HPDE6-E6E7 (cell line): Measurements from ENCODE around the gene MCM5.
"Not testable (repeated sequence)": the region's sequence is repeated elsewhere in the genome, so short reads cannot be mapped to it uniquely, and the experiment has no call there.

Experiments used
- DNase-seq: peaks from one replicate; pipeline ENCODE4 v3.0.0; 2011; ENCODE audit warnings: missing footprints; ENCODE audit errors: extremely low spot score

MCM5 gene

DNA sequence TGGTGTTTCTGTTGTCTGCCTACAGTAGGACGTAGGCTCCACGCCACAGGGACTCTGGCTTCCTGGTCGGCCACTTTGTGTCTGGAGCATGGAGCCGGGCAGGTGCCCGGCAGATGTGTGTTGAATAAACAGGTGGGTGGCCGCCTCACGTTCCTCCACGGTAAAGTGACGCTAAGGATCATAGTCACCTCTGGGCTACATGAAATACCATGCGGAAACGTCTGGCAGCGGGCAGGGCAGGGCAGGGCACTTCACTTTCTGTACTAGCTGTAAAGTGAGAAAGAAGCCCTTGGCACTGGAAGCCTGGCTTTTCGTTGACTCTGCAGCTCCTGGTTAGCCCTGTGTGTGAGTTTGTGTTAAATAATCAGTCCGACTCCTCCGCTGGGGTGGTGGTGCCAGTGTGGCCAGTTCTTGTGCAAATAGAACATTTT is 52.4 kb downstream of the MCM5 start:
- DNase-seq, result no peak

DNA sequence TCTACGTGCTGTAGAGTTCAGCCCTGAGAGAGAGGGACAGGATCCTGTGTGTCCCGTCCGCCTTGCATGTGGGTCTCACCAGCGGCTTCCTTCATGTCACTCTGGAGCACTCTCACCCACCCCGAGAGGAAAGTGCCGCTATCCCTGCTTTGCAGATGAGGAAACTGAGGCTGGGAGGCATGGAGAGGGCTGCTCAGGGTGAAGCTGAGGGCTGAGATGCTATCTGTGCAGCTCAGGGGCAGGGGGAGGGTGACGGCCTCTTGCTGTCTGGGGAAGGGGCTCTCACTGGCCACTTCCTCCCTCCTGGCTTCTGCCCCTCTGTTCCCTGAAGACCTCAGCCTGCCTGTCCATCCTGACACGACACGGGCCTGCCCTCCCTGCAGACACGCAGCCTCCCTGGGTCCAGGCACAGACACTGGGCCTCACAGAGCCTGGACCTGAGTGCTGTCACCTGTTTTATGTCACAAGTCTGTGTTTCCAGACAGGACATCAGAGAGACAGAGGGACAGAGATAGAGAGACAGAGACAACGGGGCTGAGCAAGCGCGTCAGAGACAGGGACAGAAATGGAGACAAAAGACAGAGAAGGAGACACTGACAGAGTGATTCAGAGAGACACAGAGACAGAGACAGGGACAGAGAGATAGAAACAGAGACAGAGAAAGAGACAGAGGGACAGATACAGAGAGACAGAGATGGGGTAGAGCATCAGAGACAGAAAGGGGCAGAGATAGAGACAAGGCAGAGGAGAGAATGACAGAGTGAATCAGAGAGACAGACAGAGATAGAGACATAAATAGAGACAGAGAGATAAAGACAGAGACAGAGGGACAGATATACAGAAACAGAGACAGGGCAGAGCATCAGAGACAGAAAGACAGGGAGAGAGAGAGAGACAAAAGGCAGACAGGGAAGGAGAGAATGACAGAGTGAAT is 53.1 kb downstream of the MCM5 start:
- no peak for DNase-seq

DNA sequence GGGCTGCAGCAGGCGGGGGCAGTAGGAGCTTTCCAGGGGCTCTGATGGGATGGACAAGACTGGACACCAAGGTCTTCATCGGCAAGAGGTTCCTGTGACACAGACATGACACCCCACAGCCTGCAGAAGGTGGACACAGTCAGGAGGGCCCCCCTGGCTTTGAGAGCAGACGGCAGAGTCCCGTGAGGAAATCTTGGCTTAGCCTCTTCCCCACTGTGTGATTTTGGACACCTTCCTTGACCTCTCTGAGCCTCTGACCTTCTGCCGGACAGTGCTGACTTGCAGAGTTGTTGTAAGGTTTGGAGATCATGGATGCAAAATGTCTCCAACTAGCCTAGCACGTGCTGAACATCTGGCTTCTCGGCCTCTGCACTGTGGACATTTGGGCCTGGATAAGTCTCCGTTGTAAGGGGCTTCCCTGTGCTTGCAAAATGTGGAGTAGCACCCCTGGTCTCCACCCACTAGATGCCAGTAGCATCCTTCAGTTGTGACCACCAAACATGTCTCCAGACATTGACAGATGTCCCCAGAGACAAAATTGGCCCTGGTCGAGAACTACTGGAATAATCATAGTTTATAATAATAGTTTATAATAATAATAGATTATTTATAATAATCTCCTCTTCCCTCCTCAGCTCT is 54.6 kb downstream of the MCM5 start:
- DNase-seq, result no peak

DNA sequence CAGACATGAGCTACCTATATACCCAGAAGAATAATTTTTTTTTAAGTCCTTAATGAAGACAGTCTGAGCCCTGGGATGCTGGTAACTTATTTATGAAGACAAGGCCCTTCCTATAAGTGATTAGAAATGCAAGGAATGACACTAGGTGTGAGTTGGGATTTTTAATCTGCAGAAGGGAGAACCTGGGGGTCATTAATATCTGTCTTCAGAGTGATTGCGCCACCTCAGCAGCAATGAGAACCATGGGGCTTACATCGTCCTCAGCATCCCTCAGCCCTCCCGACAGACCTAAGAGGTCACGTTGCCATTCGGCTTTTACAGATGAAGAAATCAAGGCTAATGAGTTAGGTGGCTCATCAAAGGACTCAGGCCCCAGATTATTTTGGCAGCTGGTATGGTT is 55.6 kb downstream of the MCM5 start:
- no peak for DNase-seq

DNA sequence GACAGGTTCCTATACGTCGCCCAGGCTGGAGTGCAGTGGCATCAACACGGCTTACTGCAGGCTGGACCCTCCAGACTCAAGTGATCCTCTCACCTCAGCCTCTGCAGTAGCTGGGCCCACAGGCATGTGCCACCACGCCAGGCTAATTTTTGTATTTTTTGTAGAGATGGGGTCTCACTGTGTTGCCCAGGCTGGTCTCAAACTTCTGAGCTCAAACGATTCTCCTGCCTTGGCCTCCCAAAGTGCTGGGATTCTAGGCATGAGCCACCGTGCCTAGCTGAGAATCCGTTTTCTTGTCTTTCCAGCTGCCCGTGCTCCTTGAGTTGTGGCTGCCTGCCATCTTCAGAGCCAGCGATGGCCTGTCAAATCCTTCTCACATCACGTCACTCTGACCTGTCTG is 56.8 kb downstream of the MCM5 start:
- DNase-seq, result no peak

DNA sequence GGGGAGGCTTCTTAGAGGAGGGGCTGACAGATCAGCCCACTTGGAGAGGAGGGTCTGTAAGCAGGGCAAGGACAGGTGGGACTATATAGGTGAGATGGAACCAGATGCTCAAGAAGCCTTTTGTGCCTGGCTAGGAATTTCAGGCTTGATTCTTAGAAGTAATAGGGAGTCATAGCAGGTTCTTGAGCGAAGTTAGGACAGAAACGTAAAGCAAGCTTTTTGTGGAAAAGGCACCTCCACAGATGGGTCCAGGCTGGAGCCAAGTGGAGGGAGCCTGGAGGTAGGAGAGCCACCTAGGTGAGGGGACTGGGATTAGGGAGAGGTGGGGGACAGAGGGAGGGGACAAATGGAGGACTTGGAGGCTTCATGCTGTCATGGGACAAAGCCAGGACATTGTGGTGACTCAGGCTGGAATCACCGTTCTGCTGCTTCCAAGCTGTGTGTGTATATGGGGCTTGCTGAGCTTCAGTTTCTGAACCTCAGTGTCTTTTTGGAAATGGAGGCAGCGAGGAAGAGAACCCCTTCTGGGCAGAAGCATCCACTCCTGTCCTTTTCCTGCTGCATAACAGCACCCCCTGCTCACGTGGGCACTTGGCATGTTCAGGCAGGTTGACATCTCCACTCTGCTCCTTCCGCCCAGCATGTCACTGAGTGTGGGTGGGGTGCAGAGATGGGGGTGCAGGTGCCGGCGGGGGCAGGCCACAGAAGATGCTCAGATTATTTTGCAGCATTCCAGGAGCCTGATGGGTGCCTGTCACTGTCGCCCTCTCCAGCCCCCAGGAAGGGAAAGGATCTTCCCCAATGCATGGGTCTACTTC is 58.0 kb downstream of the MCM5 start:
- no peak for DNase-seq

DNA sequence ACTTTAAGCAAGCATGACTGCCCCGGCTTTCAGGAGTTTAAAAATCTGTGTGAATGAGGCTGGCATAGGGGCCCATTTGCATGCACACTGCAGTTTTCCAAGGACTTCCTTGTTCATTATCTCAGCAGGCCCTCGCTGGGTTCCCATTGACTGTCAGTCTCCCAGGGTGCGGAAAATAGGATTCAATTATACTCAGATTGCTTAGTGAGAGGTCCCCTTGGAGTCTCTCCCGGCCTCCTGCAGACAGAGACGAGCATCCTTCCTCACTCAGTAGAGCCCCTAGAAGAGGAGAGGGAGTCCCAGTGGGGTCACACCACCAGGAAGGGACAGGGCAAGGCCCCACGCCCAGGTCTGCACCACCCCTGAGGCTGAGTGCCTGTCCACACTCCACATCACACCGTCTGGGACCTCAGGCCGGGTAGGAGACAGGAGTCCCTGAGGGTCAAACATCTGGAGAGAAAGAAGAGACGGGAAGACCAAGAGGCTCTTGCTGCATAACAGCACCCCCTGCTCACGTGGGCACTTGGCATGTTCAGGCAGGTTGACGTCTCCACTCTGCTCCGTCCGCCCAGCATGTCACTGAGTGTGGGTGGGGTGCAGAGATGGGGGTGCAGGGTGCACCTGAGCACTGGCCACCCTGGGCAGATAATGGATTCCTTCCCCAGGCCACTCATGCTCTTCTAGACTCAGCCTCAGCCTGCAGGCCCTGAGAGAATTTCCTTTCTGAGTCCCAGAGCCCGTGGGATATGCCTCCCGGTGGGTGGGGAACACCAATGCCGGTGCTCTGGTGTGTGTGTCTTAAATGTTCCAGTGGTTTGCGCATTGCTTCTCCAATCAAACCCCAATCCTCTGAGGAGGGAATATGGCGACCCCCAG is 58.8 kb downstream of the MCM5 start:
- no peak for DNase-seq

DNA sequence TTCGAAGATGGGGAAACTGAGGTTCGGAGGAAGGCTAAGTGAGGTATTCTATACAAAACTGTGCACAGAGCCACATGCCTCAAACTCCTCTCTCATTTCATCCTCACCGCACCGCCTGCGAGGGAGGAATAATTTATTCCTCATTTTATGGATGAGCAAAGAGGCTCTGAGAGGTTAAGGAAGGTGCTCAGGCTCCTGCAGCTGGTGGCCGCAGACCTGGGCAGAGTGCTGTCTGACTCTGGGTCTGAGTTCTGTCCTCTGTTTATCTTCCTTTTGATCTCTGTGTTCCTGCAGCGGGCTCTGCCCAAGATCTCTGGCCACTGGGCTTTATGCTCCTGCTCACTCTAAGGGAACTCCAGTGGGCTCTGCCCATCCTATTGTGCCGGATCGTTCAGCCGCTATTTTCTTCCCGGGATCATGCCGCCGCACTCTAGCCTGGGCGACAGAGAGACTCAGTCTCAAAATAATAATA is 59.5 kb downstream of the MCM5 start:
- DNase-seq, result no peak

DNA sequence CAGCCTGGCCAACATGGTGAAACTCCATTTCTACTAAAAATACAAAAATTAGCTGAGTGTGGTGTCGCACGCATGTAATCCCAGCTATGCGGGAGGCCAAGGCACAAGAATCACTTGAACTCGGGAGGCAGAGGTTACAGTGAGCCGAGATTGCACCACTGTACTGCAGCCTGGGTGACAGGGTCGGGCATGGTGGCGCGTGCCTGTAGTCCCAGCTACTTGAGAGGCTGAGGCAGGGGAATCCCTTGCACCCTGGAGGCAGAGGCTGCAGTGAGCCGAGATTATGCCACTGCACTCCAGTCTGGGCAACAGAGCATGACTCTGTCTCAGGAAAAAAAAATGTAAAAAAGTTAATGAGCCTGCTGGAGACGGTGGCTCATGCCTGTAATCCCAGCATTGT is 60.0 kb downstream of the MCM5 start:
- DNase-seq, result not testable (repeated sequence)

DNA sequence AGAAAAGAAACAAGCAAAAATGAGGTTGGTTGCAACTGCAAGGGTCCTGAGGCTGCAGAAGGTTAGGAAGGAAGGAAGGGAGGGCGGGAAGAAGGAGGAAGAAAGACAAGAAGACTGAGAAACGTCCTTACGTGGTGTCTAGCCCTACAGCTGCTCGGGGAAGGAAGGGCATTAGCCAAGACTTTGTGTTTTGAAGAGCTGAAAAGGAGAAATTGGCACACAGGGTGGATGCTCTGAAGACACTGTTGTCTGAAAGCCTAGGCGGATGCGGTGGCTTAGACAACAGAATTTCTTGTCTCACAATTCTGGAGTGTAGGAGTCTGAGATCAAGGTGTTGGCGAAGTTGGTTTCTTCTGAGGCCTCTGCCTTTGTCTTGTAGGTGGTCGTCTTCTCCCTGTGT is 60.7 kb downstream of the MCM5 start:
- no peak for DNase-seq

DNA sequence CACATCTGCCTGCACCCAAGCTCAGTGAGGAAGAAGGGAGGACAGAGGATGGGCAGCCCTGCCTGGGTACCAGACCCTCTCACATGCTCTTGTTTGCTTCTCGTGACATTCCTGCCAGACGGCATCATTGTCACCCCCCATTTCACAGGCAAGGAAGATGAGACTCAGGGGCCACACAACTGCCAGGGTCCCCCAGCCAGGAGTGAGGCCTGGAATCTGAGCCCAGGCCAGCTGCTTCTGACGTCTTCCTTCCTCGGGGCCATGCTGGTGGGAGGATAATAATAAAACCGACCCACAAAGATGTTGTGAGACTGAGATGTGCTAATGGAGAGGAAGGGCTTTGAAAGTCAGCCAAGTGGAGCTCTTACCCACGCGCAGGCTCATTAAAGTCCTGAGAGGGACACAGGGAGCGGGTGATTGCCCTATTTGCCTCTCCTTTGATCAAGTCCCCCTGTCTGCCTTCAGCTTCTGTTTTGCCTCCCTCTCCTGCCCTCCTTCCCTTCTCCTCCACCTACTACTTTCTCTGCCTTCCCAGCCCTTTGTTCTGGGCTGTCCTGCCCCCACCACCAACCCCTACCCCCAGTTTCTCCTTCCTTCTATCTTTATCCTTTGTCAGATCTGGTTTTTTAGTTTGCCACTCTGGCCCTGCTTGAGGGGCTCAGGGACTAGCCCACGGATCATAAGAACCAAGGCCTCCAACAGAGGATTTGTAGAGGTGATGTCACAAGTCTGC is 62.7 kb downstream of the MCM5 start:
- DNase-seq, result no peak

DNA sequence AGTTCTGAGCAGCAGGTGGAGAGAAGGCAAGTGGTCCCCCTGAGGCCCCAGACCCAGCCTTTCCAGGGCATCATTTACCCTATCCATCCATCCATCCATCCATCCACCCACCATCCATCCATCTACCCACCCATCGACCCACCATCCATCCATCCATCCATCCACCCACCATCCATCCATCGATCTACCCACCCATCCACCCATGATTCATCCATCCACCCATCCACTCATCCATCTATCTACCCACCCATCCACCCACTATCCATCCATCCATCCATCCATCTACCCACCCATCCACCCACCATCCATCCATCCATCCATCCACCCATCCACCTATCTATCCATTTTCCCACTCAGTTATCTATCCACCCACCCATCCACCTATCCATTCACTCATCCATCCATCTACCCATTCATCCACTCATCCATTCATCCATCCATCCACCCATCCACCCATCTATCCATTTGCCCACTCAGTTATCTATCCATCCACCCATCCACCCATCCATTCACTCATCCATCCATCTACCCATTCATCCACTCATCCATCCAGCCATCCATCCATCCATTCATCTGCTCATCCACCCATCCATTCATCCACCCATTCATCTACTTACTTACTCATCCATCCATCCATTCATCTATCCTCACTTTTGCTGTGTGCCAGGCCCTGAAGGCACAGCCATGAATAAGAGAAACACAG is 63.4 kb downstream of the MCM5 start:
- no peak for DNase-seq

DNA sequence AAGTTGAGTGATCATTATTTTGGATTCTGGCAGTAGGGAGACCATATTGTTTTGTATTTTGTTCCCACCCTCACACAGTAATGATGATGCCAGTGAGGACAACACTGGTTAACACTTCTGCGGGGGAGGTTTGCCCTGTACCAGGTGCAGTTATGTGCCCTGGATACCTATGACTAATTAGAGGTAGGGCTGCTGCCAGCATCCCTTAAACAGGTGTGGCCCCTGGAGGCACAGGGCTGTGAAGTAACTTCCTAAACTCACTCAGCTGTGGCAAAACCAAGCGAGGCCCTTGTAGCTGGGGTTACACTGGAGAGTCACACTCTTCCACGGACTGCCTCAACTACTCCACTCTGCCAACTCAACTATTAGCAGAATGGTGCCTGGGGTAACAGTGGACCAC is 64.5 kb downstream of the MCM5 start:
- no peak for DNase-seq

DNA sequence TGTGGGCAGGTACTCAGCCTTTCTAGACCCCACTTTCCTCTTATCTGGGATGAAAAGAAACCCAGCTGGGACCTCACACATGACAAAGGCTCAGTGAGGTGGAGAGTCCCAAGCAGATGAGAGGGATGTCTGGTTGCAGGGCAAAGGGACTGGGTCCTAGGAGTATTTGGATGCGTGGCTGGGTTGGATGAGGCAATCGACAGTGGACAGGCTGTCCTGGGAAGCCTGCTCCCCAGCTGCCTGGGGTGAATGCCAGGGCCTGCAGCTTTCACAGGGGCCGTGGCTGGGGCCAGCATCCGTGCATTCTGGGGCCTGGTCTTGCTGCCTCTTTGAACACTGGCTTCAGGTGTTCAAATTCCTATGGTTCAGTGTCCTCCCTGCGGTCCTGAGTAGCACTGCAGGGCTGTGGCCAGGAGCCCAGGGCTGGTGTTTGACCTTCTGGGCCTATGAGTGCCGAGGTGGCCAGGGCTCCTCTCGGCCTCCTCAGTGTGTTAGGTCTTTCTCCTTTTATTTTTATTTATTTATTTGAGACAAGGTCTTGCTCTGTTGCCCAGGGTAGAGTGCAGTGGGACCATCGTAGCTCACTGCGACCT is 65.3 kb downstream of the MCM5 start:
- DNase-seq, result no peak

DNA sequence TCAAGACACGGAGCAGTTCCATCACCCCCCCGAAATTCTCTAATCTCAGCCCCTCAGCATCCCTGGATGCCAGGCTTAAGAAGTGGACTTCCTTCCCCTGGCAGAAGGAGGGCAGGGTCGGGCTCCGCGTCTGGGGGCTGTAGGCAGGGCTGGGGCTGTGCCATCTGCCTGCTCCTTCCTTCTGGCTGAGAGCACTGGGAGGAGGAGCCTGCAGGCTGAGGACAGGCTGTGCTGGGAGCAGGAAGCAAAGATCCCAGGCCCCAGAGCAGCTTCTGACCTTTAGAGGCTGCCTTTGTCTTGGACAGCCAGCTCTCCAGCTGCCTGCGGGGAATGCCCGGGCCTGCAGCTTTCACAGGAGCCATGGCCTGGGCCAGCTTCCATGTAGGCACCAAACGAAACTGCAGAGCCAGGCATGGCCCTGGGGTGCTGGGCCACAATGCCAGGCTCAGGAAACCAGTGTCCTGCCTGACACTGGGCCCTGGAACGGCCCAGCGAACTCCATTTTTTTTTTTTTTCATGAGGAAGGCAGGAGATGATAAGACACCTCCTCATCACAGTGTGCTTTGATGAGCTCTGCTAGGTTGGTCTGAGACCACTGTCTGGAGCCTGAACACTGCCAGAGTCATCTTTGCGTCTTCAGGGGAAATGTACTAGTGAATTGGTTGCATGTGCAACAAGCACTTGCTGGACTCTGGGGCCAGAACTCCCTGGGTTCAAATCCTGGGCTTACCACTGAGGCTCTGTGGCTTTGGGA is 67.9 kb downstream of the MCM5 start:
- DNase-seq, result no peak

DNA sequence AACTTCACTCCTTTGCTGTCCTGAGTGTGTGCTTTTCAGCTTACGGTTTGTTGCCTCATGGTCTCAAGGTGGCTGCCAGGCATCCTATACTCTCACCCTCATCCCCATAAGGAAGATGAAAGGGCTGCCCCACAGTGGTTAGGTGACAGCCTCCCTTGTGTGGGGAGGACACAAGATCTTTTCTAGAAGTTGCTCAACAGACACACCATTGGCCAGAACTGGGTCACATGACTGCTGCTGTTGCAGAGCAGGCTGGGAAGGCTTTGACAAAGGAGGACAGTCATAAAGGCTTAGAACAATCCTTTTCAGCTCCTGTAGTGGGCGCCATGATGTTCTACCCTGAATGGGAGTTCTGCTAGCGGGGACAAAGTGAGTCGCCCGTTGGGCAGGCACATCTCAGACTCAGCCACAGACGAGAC is 71.0 kb downstream of the MCM5 start:
- no peak for DNase-seq

DNA sequence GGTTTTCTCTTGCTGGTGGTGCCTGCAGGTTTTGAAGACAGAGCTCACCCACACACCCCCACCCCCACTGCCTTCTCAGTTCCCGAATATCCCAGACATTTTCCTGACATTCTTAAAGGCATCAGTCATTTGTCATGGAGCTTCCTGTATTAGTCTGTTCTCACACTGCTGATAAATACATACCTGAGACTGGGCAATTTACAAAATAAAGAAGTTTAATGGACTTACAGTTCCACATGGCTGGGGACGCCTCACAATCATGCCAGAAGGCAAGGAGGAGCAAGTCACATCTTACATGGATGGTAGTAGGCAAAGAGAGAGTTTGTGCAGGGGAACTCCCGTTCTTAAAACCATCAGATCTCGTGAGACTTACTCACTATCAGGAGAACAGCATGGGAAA is 71.6 kb downstream of the MCM5 start:
- DNase-seq, result not testable (repeated sequence)

DNA sequence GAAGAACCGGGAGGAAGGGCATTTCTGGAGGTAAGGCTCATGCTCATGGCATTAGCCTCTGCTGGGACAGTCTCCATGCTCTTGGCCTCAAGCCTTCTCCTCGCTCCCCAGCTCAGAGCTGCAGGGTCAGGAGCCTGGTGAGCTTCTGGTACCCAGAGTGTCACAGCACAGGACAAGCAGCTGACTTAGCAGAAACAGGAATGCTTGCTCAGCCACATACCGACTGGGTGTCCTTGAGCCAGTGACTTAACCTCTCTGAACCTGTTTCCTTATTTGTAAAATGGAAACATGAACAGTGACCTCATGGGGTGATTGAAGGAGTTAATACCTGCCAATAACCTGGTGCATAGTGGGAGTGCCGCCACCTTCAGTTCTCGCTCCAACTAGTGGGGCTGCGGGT is 72.5 kb downstream of the MCM5 start:
- DNase-seq, result no peak

DNA sequence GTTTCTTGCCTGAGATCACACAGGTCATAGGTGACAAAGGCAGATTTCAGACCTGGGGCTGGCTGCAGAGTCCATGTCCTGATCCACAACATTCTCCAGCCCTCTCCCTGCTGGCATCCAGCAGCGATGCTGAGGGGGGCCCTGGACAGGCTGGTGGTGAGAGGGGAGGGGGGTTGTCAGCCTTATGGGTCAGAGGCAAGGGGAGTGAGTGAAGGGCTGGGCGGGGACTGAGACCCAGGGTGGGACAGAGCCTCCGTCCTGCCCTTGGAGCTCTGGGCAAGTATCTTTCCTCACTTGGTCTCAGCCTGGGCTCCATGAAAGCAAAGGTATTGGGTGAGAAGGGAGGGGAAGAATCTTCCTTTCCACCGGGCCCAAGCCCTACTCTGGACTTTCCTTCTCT is 74.0 kb downstream of the MCM5 start:
- DNase-seq, result no peak
